GM12875 (cell line): Measurements from ENCODE around the gene D2HGDH.

ENCODE experiments used
- H3K4me3 ChIP-seq: one replicate; pipeline ENCODE4 v1.5.1; 2011; ENCODE audit warnings: low read depth, low read length, control low read depth
- CTCF ChIP-seq: IDR thresholded peaks from 2 replicates; pipeline ENCODE4 v1.5.1; 2011; ENCODE audit warnings: low read depth, mild to moderate bottlenecking, control low read depth, inconsistent platforms, low read length, moderate library complexity, borderline replicate concordance; ENCODE audit not compliant: insufficient read depth

Gene D2HGDH

GRCh38 chr2:241808721-241809382 lies 74.4 kb downstream of the D2HGDH start, which contains the start of gene NEU4:
NEU4 (plus strand) TSS chr2:241809193; CDS start chr2:241814485, 5,292 bp downstream.
- no peak within 1 kb of the TSS for H3K4me3 ChIP-seq
- TF ChIP-seq CTCF: no peak

GRCh38 chr2:241809383-241810306 lies 75.2 kb downstream of the D2HGDH start:
- H3K4me3 ChIP-seq: no peak overlapping the region

GRCh38 chr2:241810307-241811200 lies 76.1 kb downstream of the D2HGDH start:
- TF ChIP-seq CTCF: no peak
- H3K4me3 ChIP-seq: no peak overlapping the region

More at GRCh38 chr2:241809383-241810306, 75.2 kb downstream of the D2HGDH start:
- no peak for TF ChIP-seq CTCF

- no peak overlapping the region for H3K4me3 ChIP-seq
- no peak for TF ChIP-seq CTCF
Measured at GRCh38 chr2:241811201-241811951, 76.9 kb downstream of the D2HGDH start.

- H3K4me3 ChIP-seq: no peak overlapping the region
- no peak for TF ChIP-seq CTCF
Measured at GRCh38 chr2:241811952-241812729, 77.7 kb downstream of the D2HGDH start.
